Measurements from ENCODE around the gene ADORA2A.

Gene ADORA2A

DNA sequence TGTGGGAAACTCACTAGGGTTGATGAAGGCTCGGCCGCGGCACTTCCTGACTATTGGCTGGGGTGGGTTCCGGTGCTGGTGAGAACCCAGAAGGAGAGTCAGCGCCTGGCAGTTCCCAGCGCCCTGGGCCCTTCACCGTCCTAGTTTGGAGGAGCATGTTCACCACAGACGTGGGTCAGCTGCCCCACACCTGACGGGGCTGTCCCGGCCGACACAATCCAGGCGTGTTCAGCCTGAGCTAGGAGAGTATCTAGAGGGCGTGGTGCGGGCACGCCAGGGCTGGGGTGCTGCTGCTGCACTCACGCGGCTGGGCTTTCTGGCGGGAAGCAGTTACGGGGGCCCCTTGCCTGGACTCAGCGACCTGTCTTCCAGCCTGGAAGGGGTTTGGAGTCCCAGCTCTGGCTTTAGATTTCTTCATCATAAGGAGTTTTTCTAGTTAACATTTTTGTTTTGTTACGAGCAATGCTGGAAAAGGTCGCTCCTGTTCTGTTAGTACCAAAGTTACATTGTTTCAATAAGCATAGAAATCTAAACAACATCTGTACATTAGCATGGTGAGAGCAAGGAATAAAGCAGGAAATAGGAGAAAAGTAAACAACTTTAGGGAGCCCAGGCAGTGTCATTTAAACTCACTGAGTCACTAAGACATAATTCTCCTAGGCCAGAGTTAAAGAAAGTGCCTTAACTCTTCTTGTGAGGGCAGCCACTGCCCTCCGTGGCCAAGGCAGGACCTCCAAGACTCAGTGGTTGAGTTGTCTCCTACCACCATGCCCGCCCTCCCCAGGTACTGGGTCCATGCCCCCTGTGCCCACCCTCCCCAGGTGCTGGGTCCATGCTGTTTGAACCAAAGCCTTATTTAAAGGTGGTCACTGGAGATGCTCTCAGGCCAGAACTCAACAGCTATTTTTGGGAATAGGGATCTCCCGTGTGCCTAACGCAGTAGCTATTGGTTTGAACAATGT, 12.1 kb upstream of the ADORA2A start:
- TF ChIP-seq, protein P1, sequence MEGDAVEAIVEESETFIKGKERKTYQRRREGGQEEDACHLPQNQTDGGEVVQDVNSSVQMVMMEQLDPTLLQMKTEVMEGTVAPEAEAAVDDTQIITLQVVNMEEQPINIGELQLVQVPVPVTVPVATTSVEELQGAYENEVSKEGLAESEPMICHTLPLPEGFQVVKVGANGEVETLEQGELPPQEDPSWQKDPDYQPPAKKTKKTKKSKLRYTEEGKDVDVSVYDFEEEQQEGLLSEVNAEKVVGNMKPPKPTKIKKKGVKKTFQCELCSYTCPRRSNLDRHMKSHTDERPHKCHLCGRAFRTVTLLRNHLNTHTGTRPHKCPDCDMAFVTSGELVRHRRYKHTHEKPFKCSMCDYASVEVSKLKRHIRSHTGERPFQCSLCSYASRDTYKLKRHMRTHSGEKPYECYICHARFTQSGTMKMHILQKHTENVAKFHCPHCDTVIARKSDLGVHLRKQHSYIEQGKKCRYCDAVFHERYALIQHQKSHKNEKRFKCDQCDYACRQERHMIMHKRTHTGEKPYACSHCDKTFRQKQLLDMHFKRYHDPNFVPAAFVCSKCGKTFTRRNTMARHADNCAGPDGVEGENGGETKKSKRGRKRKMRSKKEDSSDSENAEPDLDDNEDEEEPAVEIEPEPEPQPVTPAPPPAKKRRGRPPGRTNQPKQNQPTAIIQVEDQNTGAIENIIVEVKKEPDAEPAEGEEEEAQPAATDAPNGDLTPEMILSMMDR (conservative IDR thresholded peaks at IDR 0.05) = no peak
- no peak overlapping the region for H3K27ac ChIP-seq

GRCh38 chr22:24416095-24416494, 11.3 kb upstream of the ADORA2A start:
- H3K27ac ChIP-seq = no peak overlapping the region
- TF ChIP-seq, protein P1 (conservative IDR thresholded peaks at IDR 0.05) = no peak

DNA sequence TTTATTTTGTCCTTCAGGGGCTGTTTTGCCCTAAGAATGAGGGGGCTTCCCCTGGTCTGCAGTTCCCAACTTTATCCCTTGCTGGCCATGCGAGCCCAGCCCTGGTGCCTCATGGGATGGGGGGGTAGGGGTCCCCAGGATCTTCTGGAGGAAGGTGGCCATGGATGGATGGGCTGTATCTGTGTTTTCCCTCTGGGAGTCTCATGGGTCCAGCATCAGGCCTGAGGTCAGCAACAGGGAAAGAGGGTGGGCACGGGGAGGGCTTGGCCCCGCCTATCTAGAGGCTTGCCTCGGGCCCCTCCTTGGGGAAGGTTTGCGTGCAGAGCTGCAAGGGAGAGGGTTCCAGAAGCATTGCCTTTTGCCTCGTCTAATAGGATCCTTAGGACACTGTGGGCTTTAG, 10.8 kb upstream of the ADORA2A start:
- H3K27ac ChIP-seq = no peak overlapping the region
- TF ChIP-seq, protein P1 (conservative IDR thresholded peaks at IDR 0.05) = no peak

GRCh38 chr22:24417200-24417599, 10.2 kb upstream of the ADORA2A start:
- TF ChIP-seq, protein P1 (conservative IDR thresholded peaks at IDR 0.05) = no peak
- H3K27ac ChIP-seq = no peak overlapping the region

DNA sequence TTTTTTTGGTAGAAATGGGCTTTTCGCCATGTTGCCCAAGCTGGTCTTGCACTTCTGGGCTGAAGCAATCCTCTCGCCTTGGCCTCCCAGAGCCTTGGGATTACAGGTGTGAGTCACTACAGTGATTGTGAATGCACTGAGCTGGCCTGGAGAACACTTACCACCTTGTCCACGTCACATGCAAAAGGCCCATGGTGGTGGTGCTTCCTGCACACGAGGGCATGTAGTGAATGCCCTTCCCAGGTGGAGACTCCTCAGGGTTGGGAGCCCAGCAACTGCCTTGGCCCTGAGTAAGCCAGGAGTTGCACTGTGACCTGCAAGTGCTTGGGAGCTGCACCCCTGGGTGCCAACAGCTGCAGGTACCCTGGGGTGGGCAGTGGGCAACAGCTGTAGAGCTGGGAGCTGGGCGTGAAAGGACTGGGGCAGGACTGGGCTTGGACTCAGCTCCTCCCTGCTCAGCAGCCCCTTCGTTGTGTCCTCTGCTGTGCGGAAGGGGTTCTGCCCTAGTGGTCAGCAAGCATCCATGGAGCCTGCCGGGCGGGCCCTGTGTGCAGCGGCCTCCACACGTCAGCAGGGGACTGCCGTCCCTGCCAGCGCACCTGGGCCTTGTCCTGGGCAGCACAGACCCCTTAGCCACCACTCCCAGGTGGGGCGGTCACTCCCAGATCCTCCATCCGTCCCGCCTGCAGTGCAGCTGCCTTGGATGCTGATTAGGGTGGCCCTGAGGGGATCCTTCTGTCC, 9.3 kb upstream of the ADORA2A start:
- TF ChIP-seq, protein P1 (conservative IDR thresholded peaks at IDR 0.05) = no peak
- H3K27ac ChIP-seq = no peak overlapping the region

DNA sequence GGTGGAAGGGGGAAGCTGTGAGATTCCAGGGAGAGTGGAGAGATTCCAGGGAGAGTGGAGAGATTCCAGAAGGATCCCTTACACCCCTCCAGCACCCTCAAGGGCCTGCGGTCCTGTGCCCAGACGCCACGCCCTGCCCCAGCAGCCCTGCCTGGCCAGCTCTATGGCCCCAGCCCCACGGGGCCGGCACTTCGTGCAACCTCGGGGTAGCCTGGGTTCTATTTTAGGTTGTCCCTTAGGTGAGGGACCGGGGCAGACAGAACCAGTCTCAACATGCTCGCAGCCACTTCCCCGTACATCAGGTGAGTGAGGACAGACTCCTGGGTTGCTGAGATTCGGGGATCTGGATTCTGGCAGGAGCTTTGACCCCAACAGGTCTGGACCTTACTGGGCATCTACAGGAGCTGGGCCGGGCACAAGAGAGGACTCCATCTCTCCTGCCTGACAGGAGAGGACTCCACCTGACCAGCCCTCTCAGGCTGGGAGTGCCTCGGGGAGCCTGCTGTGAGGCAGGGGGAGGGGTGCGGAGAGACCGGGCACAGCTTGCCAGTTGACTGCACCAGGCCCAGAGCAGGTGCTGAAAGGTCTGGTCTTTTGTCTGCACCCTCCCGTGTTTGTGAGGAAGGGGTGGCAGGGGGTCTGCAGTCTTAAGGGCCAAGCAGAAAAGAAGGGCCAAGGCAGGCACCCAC, 8.5 kb upstream of the ADORA2A start:
- H3K27ac ChIP-seq = no peak overlapping the region
- TF ChIP-seq, protein P1 (conservative IDR thresholded peaks at IDR 0.05) = no peak

DNA sequence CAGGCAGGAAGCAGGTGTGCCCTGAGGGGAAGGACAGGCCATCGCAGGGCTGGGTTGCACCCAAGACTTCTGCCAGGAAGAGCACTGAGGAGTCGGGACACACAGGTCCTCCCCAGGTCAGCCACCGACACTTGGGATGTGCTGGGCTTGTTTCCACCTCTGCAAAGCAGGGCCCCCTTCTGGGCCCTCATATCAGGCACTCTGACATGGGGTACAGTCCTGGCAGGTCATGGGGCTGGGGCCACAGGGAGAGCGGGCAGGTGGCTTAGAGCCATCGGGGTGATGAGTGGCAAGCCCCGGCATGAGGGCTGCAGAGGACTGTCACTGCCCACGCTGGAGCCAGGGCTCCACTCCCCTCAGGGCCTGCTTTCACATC, 7.9 kb upstream of the ADORA2A start:
- no peak overlapping the region for H3K27ac ChIP-seq
- TF ChIP-seq, protein P1 (conservative IDR thresholded peaks at IDR 0.05) = no peak

Measured in VCaP (cell line).